ENCODE data around the gene SLC4A3.

SLC4A3 gene

GRCh38 chr2:219631904-219632759, 4.7 kb downstream of the SLC4A3 start:
- no peak for DNase-seq (ENCODE audit: low read depth in 2 of 2)

- DNase-seq (ENCODE audit: low read depth in 2 of 2), result no peak
Observed at GRCh38 chr2:219632760-219633105, 5.3 kb downstream of the SLC4A3 start.

- no peak for DNase-seq (ENCODE audit: low read depth in 2 of 2)
Observed at GRCh38 chr2:219633276-219634065, 6.0 kb downstream of the SLC4A3 start.

DNA sequence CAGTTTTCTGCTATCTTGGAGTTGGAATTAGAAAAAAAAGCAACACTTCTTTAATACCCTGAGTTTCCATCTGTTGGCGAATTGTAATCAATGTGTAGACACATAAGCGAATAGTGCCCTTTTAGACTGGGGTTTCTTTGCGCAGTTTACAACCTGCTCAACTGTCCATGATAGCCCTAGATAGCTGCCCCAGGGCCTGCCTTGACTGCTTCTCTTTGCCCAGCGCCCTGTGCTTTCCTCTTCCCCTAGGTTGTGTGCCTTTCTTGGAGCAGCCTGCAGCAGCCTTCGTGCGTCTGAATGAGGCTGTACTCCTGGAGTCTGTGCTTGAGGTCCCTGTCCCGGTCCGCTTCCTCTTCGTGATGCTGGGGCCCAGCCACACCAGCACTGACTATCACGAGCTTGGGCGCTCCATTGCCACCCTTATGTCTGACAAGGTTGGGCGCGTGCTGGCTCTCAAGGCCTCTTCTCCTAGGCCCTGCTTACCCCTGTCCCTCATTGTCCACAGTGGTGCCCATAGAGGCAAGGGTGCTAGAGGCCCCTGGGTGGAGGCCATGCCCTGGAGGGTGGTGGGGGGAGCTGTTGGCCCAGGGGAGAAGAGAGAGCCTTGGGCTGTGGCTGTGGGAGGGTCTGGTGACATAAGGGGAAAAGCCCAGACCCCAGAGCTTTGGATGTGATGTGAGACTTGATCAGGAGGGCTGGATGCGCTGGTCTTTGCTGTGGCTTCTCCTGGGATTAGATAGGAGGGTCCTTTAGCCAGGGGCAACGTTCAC, 6.9 kb downstream of the SLC4A3 start:
- no peak for DNase-seq (ENCODE audit: low read depth in 2 of 2)

GRCh38 chr2:219634951-219635751, 7.7 kb downstream of the SLC4A3 start:
- DNase-seq (ENCODE audit: low read depth in 2 of 2), result no peak

GRCh38 chr2:219636144-219636915, 8.9 kb downstream of the SLC4A3 start:
- DNase-seq (ENCODE audit: low read depth in 2 of 2), result no peak

DNA sequence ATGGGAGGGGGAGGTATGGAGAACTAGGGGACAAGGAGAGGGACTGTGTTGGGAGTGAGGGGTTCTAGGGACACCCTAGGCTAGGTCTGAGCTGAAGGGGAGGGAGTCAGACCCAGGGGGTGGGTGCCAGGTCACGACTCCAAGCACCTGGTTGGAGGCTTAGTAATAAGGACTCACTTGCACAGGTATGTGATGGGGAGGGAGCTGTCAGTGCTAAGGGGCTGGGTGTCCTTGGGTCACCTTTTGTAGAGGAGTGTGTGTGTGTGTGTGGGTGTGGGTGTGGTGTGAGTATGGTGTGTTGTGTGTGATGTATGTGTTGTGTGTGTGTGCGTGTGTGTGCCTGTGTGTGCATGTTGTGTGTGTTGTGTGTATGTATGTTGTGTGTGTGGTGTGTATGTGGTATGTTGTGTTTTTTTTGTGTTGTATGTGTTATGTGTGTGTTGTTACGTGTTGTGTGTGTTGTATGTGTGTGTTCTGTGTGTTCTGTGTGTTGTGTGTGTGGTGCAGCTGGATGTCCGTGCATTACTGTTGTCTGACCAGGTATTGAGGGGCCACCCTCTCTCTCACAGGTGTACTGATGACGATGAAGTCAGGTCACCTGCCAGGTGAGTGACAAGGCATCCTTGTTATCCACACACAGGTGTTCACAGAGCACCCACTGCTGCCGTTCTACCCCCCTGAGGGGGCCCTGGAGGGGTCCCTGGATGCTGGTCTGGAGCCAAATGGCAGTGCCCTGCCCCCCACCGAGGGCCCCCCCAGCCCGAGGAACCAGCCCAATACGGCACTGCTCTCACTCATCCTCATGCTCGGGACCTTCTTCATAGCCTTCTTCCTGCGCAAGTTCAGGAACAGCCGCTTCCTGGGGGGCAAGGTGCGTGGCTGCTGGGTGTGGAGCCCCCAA, 9.8 kb downstream of the SLC4A3 start:
- DNase-seq (ENCODE audit: low read depth in 2 of 2), result no peak

GRCh38 chr2:219637842-219638185, 10.4 kb downstream of the SLC4A3 start:
- no peak for DNase-seq (ENCODE audit: low read depth in 2 of 2)

DNA sequence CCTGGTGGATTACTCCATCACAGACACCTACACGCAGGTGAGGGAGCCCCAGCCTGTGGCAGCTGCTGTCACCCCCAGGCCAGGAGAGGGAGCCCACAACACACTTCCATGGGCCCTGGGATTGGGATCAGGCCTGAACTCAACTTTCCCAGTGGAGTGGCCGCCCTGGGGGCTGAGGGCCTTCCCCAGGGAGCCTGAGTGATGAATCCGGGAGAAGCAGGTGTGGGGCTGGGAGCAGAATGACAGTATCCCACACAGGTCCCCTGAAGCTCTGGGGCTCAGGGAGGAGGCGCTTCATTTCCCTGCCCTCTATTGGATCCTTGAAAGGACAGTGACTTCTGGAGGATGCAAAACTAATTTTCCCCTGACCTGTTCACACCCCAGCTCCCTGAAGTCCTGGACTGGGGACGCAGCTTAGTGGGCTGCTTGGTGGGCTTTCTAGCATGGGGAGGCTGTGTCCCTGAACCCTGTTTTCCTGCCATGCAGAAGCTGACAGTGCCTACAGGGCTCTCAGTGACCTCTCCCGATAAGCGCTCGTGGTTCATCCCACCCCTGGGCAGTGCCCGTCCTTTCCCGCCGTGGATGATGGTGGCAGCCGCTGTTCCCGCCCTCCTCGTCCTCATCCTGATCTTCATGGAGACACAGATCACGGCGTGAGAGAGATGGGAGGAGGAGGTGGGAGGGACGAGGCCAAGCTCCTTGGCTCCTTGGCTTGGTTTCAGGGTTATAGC, 11.0 kb downstream of the SLC4A3 start:
- no peak for DNase-seq (ENCODE audit: low read depth in 2 of 2)

GRCh38 chr2:219638948-219639755, 11.7 kb downstream of the SLC4A3 start:
- DNase-seq (ENCODE audit: low read depth in 2 of 2), result no peak

DNA sequence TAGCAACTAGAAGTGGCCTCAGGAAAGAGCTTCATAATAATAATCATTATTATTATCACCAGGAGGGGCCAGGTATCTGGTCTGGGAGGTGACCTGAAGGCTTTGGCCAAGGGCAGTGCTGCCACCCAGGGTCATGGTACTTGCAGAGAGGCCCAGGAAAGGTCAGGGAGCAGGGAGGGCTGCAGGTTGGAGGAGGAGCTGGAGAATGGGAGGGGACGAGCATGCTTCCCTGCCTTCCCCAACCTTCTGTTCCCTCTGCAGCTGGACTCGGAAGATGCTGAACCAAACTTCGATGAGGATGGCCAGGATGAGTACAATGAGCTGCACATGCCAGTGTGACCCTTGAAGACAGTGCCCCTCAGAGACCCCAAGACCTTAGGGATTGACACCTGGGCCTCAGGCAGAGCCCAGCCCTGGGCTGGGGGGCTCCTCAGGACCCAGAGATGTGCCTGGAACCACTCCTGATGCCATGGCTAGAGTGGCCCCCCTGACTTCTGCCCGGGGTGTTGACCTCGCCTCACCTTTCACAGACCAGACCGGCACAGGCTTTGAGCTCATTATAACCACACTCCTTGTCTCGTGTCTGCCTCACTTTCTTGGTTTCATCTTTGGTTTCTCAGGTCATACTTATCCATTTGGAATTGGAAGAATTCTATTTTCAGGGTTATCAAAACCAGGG, 14.1 kb downstream of the SLC4A3 start:
- DNase-seq (ENCODE audit: low read depth in 2 of 2), result no peak

- no peak for DNase-seq (ENCODE audit: low read depth in 2 of 2)
Observed at GRCh38 chr2:219642069-219642454, 14.6 kb downstream of the SLC4A3 start.

- DNase-seq (ENCODE audit: low read depth in 2 of 2), result peak; percentile 86 to 87
Observed at GRCh38 chr2:219642465-219643083, 15.1 kb downstream of the SLC4A3 start.

GRCh38 chr2:219643084-219643473, 15.6 kb downstream of the SLC4A3 start:
- DNase-seq (ENCODE audit: low read depth in 2 of 2), result no peak

- DNase-seq (ENCODE audit: low read depth in 2 of 2), result no peak
Observed at GRCh38 chr2:219643788-219644398, 16.5 kb downstream of the SLC4A3 start.

DNA sequence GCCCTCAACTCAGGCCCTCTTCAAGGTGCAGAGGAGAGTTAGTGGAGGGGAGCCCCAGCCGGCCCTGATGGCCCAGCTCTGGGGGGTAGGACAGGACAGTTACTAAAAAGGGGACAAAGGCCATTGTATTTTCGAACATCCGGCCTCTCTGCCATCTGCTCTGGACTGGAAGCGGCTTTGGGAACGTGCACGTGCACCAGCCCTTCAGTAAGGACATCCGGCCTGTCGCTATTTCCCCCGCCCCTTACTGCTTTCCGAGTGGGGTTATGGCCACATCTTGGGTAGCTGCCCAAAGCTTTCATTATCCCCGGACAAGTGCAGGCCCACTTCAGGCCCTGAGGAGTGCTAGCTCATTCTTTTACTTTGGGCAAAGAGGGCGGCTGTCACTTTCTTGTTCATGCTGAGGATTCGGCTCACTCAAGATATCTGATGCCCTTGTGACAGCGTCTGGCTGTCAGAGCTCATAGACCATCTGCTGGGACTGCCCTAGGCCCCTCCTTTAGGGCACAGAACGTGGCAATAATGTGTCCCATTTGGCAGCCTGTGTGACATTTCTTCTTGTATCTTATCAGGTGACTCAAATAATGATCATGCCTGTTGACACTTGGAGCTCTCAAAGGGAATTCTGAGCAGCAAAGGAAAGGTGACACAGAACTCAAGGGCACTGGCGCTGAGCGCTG, 17.5 kb downstream of the SLC4A3 start:
- no peak for DNase-seq (ENCODE audit: low read depth in 2 of 2)

Measured in stimulated activated CD4-positive, alpha-beta T cell treated with anti-CD3 and anti-CD28 coated beads, Interleukin-4, amount 100 ng/mL, for 48 hours (primary cell).